IMR-90 (cell line): ENCODE data around the gene SUPT3H. TPM values are rescaled to one million over a fixed set of nuclear protein-coding genes. Genes with fewer than 3 reads are reported as not detected.

Source experiments
- ATAC-seq: fragments of 200-7000 bp; cut with Tn5 transposase; 2 replicates; pipeline ENCODE4 v1.9.1; 2020; ENCODE audit warnings: low read depth, mild to moderate bottlenecking, moderate library complexity
- BruUV-seq: library from RNA; stranded (reverse); fragments of 400-500 nt; replicated peaks from 2 replicates; lab custom pipeline; 2021; lab: Mats Ljungman, UMichigan
- CTCF ChIA-PET: fragments of 300-600 bp; formaldehyde crosslinking; extraction: SDS; loops from one replicate; lab custom pipeline; 2021; ENCODE audit warnings: antibody characterized with exemption; lab: Yijun Ruan, JAX
- POLR2A ChIA-PET: fragments of 300-600 bp; sonication (Branson Sonifier 250); formaldehyde crosslinking; loops from one replicate; lab custom pipeline; 2022; ENCODE audit warnings: antibody characterized with exemption; ENCODE audit not compliant: unreplicated experiment; lab: Charles Lee
- DNase-seq: peaks from one replicate; pipeline ENCODE4 v3.0.0; 2013
- H2AFZ ChIP-seq: replicated peaks from 2 replicates; pipeline ENCODE3; 2013; ENCODE audit warnings: low read length, mild to moderate bottlenecking; ENCODE audit not compliant: poor library complexity
- H2AK5ac ChIP-seq: 2 replicates; pipeline ENCODE4 v1.6.1; 2013; ENCODE audit warnings: low read depth, low read length, inconsistent platforms
- H2AK9ac ChIP-seq: replicated peaks from 2 replicates; pipeline ENCODE3; 2013; ENCODE audit warnings: mild to moderate bottlenecking, low read depth, low read length, moderate library complexity; ENCODE audit not compliant: poor library complexity
- H2BK120ac ChIP-seq: 2 replicates; pipeline ENCODE4 v1.6.1; 2013; ENCODE audit warnings: low read depth, low read length, inconsistent platforms
- H2BK15ac ChIP-seq: 3 replicates; pipeline ENCODE4 v1.6.1; 2013; ENCODE audit warnings: low read depth, low read length, inconsistent platforms
- H2BK20ac ChIP-seq: 2 replicates; pipeline ENCODE4 v1.6.1; 2013; ENCODE audit warnings: low read depth, mild to moderate bottlenecking, inconsistent platforms, low read length, moderate library complexity
- H2BK5ac ChIP-seq: 2 replicates; pipeline ENCODE4 v1.6.1; 2013; ENCODE audit warnings: mild to moderate bottlenecking, low read depth, low read length, inconsistent platforms; ENCODE audit not compliant: poor library complexity, severe bottlenecking
- H3K14ac ChIP-seq: replicated peaks from 2 replicates; pipeline ENCODE4 v1.6.1; 2013; ENCODE audit warnings: low read depth, low read length, inconsistent platforms
- H3K18ac ChIP-seq: 2 replicates; pipeline ENCODE4 v1.6.1; 2013; ENCODE audit warnings: low read depth, low read length, control low read depth
- H3K23ac ChIP-seq: 2 replicates; pipeline ENCODE4 v1.6.1; 2013; ENCODE audit warnings: low read depth, low read length, inconsistent platforms
- H3K27ac ChIP-seq: 2 replicates; pipeline ENCODE4 v1.5.1; 2013; ENCODE audit warnings: mild to moderate bottlenecking, control low read depth, low read length; ENCODE audit not compliant: insufficient read depth
- H3K27me3 ChIP-seq: 2 replicates; pipeline ENCODE4 v1.6.1; 2013; ENCODE audit warnings: low read length; ENCODE audit not compliant: control insufficient read depth, insufficient read depth
- H3K36me3 ChIP-seq: 2 replicates; pipeline ENCODE4 v1.6.1; 2013; ENCODE audit warnings: low read length, mixed read lengths; ENCODE audit not compliant: control insufficient read depth, insufficient read depth
- H3K4ac ChIP-seq: 2 replicates; pipeline ENCODE4 v1.6.1; 2013; ENCODE audit warnings: low read depth, low read length, inconsistent platforms
- H3K4me1 ChIP-seq: 2 replicates; pipeline ENCODE4 v1.6.1; 2013; ENCODE audit warnings: low read length, mixed read lengths; ENCODE audit not compliant: control insufficient read depth, insufficient read depth
- H3K4me2 ChIP-seq: 2 replicates; pipeline ENCODE4 v1.6.1; 2013; ENCODE audit warnings: low read depth, mild to moderate bottlenecking, control low read depth, low read length, moderate library complexity
- H3K4me3 ChIP-seq: 2 replicates; pipeline ENCODE4 v1.5.1; 2013; ENCODE audit warnings: low read depth, mild to moderate bottlenecking, control low read depth, low read length, moderate library complexity; ENCODE audit not compliant: insufficient read depth
- H3K56ac ChIP-seq: 2 replicates; pipeline ENCODE4 v1.6.1; 2013; ENCODE audit warnings: low read length, inconsistent platforms; ENCODE audit not compliant: insufficient read depth; ENCODE audit errors: extremely low read depth
- H3K79me1 ChIP-seq, 2 experiments: 2 replicates each; pipeline ENCODE4 v1.6.1; 2013; ENCODE audit warnings: low read length in 2 of 2, inconsistent platforms in 1 of 2, low read depth in 1 of 2
- H3K9ac ChIP-seq: 2 replicates; pipeline ENCODE4 v1.6.1; 2013; ENCODE audit warnings: low read depth, low read length, control low read depth
- H3K9me1 ChIP-seq: 2 replicates; pipeline ENCODE4 v1.6.1; 2013; ENCODE audit warnings: low read length, inconsistent platforms; ENCODE audit not compliant: insufficient read depth
- H3K9me3 ChIP-seq: 2 replicates; pipeline ENCODE4 v1.6.1; 2013; ENCODE audit warnings: low read length; ENCODE audit not compliant: control insufficient read depth, insufficient read depth
- H4K20me1 ChIP-seq: 2 replicates; pipeline ENCODE4 v1.6.1; 2013; ENCODE audit warnings: low read length, inconsistent platforms; ENCODE audit not compliant: insufficient read depth
- H4K5ac ChIP-seq: 2 replicates; pipeline ENCODE4 v1.6.1; 2013; ENCODE audit warnings: mild to moderate bottlenecking, low read depth, low read length, control low read depth
- H4K8ac ChIP-seq, 2 experiments: 2 replicates each; pipeline ENCODE4 v1.6.1; 2013; ENCODE audit warnings: low read depth in 2 of 2, low read length in 2 of 2, control low read depth in 1 of 2, inconsistent platforms in 1 of 2
- H4K91ac ChIP-seq: 2 replicates; pipeline ENCODE4 v1.6.1; 2013; ENCODE audit warnings: low read depth, low read length, inconsistent platforms; ENCODE audit not compliant: insufficient read depth
- CHD1 ChIP-seq: IDR thresholded peaks from 2 replicates; pipeline ENCODE4 v1.6.1; 2012; ENCODE audit warnings: low read depth, low read length, improper control_type of control experiment
- CTCF ChIP-seq: conservative IDR thresholded peaks from 2 replicates; pipeline ENCODE4 v1.5.1; 2012; ENCODE audit warnings: mild to moderate bottlenecking, low read depth, low read length, improper control_type of control experiment
- MAFK ChIP-seq: IDR thresholded peaks from 2 replicates; pipeline ENCODE4 v1.6.1; 2012; ENCODE audit warnings: low read depth, low read length, improper control_type of control experiment
- MAZ ChIP-seq: IDR thresholded peaks from 2 replicates; pipeline ENCODE4 v1.6.1; 2012; ENCODE audit warnings: low read depth, mild to moderate bottlenecking, low read length, improper control_type of control experiment, moderate library complexity, borderline replicate concordance
- NFE2L2 ChIP-seq: fragments of 150-350 bp; IDR thresholded peaks from 2 replicates; pipeline ENCODE4 v1.6.1; 2016; ENCODE audit warnings: low read depth, mild to moderate bottlenecking, low read length
- POLR2A ChIP-seq: IDR thresholded peaks from 2 replicates; pipeline ENCODE4 v1.6.1; 2012; ENCODE audit warnings: mild to moderate bottlenecking, low read depth, low read length
- SMC3 ChIP-seq: fragments of 150-350 bp; IDR thresholded peaks from 2 replicates; pipeline ENCODE4 v1.6.1; 2016; ENCODE audit warnings: low read depth, mild to moderate bottlenecking, antibody characterized with exemption, low read length, moderate library complexity
- WGBS, 2 experiments: methylation state at CpG; one replicate each; pipeline versions ENCODE4 v1.1.5 to v1.1.7; 2013; ENCODE audit warnings: missing lambda C conversion rate in 2 of 2; ENCODE audit not compliant: insufficient read length in 1 of 2; ENCODE audit errors: extremely low coverage in 2 of 2; 5-methylcytosine and 5-hydroxymethylcytosine counted together
- dilution Hi-C: fragments of 300-500 bp; cut with HindIII; formaldehyde crosslinking; loops from one replicate; pipeline ENCODE4 v1.14.3; 2018; ENCODE audit warnings: low sequenced_read_pairs; ENCODE audit not compliant: unreplicated experiment
- in situ Hi-C: fragments of 300-500 bp; cut with MboI; formaldehyde crosslinking; loops from 3 replicates; pipeline ENCODE4 v1.14.3; 2019; ENCODE audit warnings: low sequenced_read_pairs, inconsistent platforms, mixed read lengths
- intact Hi-C: fragments of 100-400 bp; cut with micrococcal nuclease; formaldehyde crosslinking; loops from 2 replicates; pipeline ENCODE4 v1.10.0; 2022
- polyA plus RNA-seq, 3 experiments: library from polyadenylated mRNA; depleted of rRNA; stranded (reverse); fragments of >200 nt; gene quantifications; 2 replicates each; pipeline ENCODE4 v1.2.3, GENCODE V29; 2012; ENCODE audit warnings: low replicate concordance in 1 of 3
- total RNA-seq: library from RNA; depleted of rRNA; stranded (reverse); fragments of >200 nt; gene quantifications from 2 replicates; pipeline ENCODE4 v1.2.3, GENCODE V29; 2012

Gene SUPT3H
- total and polyA plus RNA-seq, 2 of the 4 experiments (the other 2 are of a cell fraction) = 4.5 to 5.0 TPM

- dilution Hi-C loops = no loop called here
- H4K91ac ChIP-seq = no peak overlapping the region
- H4K5ac ChIP-seq = no peak overlapping the region
- no peak overlapping the region for H3K4ac ChIP-seq
- ATAC-seq (no peak), DNase-seq (no peak)
- H2BK5ac ChIP-seq = no peak overlapping the region
- no peak overlapping the region for H3K4me3 ChIP-seq
- no peak overlapping the region for H2AK9ac ChIP-seq
- H3K4me2 ChIP-seq = no peak overlapping the region
- H3K56ac ChIP-seq = no peak overlapping the region
- H3K18ac ChIP-seq = no peak overlapping the region
- H2AK5ac ChIP-seq = no peak overlapping the region
- no peak overlapping the region for H2BK15ac ChIP-seq
- H4K20me1 ChIP-seq = no peaks in the 10 kb centered on the region
- TF ChIP-seq CTCF (no peak), NFE2L2 (no peak), CHD1 (no peak), SMC3 (no peak), MAFK (no peak), MAZ (no peak), POLR2A (no peak)
- H4K8ac ChIP-seq = no peak overlapping the region
- no peaks in the 10 kb centered on the region for H3K9me3 ChIP-seq
- CTCF ChIA-PET = no interaction called here
- POLR2A ChIA-PET = no interaction called here
- no peak overlapping the region for H3K14ac ChIP-seq
- H2AFZ ChIP-seq = no peak overlapping the region
- intact Hi-C loops = no loop called here
- no peaks in the 10 kb centered on the region for H3K4me1 ChIP-seq
- no peaks in the 10 kb centered on the region for H3K36me3 ChIP-seq
- in situ Hi-C loops = no loop called here
- H3K79me1 ChIP-seq = no peaks in the 10 kb centered on the region
- no peaks in the 10 kb centered on the region for H3K9me1 ChIP-seq
- no peak overlapping the region for H3K9ac ChIP-seq
- H2BK120ac ChIP-seq = no peak overlapping the region
- no peaks in the 10 kb centered on the region for H3K27me3 ChIP-seq
- H3K27ac ChIP-seq = no peak overlapping the region
- BruUV-seq = no TSS peak
- no peak overlapping the region for H2BK20ac ChIP-seq
- H3K23ac ChIP-seq = no peak overlapping the region
- WGBS, 2 experiments = no CpG with 5 or more reads among the region's 1 CpG
These were observed 535.9 kb downstream of the SUPT3H start for GRCh38 chr6:44841829-44842228.
